ENCODE data around the gene ATF6B.
A peak's percentile ranks its signal among the peaks of the same experiment; 100 is the strongest.
"Not testable (repeated sequence)": the region's sequence is repeated elsewhere in the genome, so short reads cannot be mapped to it uniquely, and the experiment has no call there.

Gene ATF6B

GRCh38 chr6:32107406-32107805 is 20.6 kb downstream of the ATF6B start:
- no peak for DNase-seq (ENCODE audit: low read depth in 2 of 2)

GRCh38 chr6:32105433-32105832 is 22.6 kb downstream of the ATF6B start:
- DNase-seq (ENCODE audit: low read depth in 2 of 2): no peak

- no peak for DNase-seq (ENCODE audit: low read depth in 2 of 2)
These were observed 25.8 kb downstream of the ATF6B start for GRCh38 chr6:32102255-32102654.

GRCh38 chr6:32100251-32100650 is 27.8 kb downstream of the ATF6B start:
- DNase-seq (ENCODE audit: low read depth in 2 of 2): not testable (repeated sequence)

GRCh38 chr6:32097364-32097763 is 30.7 kb downstream of the ATF6B start:
- no peak for DNase-seq (ENCODE audit: low read depth in 2 of 2)

GRCh38 chr6:32096394-32097258 is 31.4 kb downstream of the ATF6B start:
- no peak for DNase-seq (ENCODE audit: low read depth in 2 of 2)

- DNase-seq (ENCODE audit: low read depth in 2 of 2): no peak
These were observed 32.0 kb downstream of the ATF6B start for GRCh38 chr6:32096087-32096393.

- no peak for DNase-seq (ENCODE audit: low read depth in 2 of 2)
These were observed 32.5 kb downstream of the ATF6B start for GRCh38 chr6:32095338-32096086.

- DNase-seq (ENCODE audit: low read depth in 2 of 2): no peak
These were observed 35.1 kb downstream of the ATF6B start for GRCh38 chr6:32092760-32093497.

GRCh38 chr6:32089082-32089828 is 38.8 kb downstream of the ATF6B start:
- no peak for DNase-seq (ENCODE audit: low read depth in 2 of 2)

- no peak for DNase-seq (ENCODE audit: low read depth in 2 of 2)
These were observed 39.5 kb downstream of the ATF6B start for GRCh38 chr6:32088487-32089049.

GRCh38 chr6:32087574-32088486 is 40.2 kb downstream of the ATF6B start:
- peak; percentile 34 to 46 for DNase-seq (ENCODE audit: low read depth in 2 of 2)

- DNase-seq (ENCODE audit: low read depth in 2 of 2): no peak
These were observed 41.1 kb downstream of the ATF6B start for GRCh38 chr6:32086661-32087573.

- no peak for DNase-seq (ENCODE audit: low read depth in 2 of 2)
These were observed 42.1 kb downstream of the ATF6B start for GRCh38 chr6:32085759-32086459.

- no peak for DNase-seq (ENCODE audit: low read depth in 2 of 2)
These were observed 43.3 kb downstream of the ATF6B start for GRCh38 chr6:32084780-32085179.

GRCh38 chr6:32083812-32084768 is 44.0 kb downstream of the ATF6B start:
- DNase-seq (ENCODE audit: low read depth in 2 of 2): no peak

- DNase-seq (ENCODE audit: low read depth in 2 of 2): no peak
These were observed 45.1 kb downstream of the ATF6B start for GRCh38 chr6:32082935-32083334.

All from stimulated activated CD8-positive, alpha-beta memory T cell treated with anti-CD3 and anti-CD28 coated beads, Interleukin-7, amount 100 ng/mL, for 1 hour (primary cell).